ENCODE data around the gene CCDC68.

The CCDC68 gene

GRCh38 chr18:54926593-54927325 lies 32.5 kb downstream of the CCDC68 start:
- no peaks in the 10 kb centered on the region for H3K9me2 ChIP-seq (replicated peaks; ENCODE audit: low read depth, low read length)
- peaks cover 8% of the 10 kb centered on the region for H3K4me1 ChIP-seq (ENCODE audit: insufficient read depth, low read length, poor library complexity, severe bottlenecking)
- H3K4me3 ChIP-seq (ENCODE audit: low read length, poor library complexity, severe bottlenecking) = no peak overlapping the region
- H3K36me3 ChIP-seq (ENCODE audit: insufficient read depth, low read length) = no peaks in the 10 kb centered on the region
- TF ChIP-seq CTCF (conservative IDR thresholded peaks at IDR 0.05; ENCODE audit: low read length) (no peak), EZH2phosphoT487 (IDR thresholded peaks at IDR 0.05; ENCODE audit: borderline replicate concordance) (no peak)
- H3K4me2 ChIP-seq (ENCODE audit: low read depth, low read length, poor library complexity, severe bottlenecking) = no peak overlapping the region
- H4K20me1 ChIP-seq (ENCODE audit: insufficient read depth, low read length, poor library complexity, severe bottlenecking) = no peaks in the 10 kb centered on the region
- H3K9me3 ChIP-seq (ENCODE audit: insufficient read depth, low read depth, low read length) = no peaks in the 10 kb centered on the region
- no peaks in the 10 kb centered on the region for H3K27me3 ChIP-seq (ENCODE audit: insufficient read depth, low read length, poor library complexity, severe bottlenecking)
- no peak overlapping the region for H3K9ac ChIP-seq (ENCODE audit: low read depth, low read length, poor library complexity, severe bottlenecking)
- no peaks in the 10 kb centered on the region for H3K79me2 ChIP-seq (ENCODE audit: insufficient read depth, low read length)
- H3F3A ChIP-seq (ENCODE audit: low read depth) = no peaks in the 10 kb centered on the region
- no peak overlapping the region for H2AFZ ChIP-seq (ENCODE audit: low read length)

GRCh38 chr18:54924948-54925347 lies 34.3 kb downstream of the CCDC68 start:
- Histone ChIP-seq H3K9ac (ENCODE audit: low read depth, low read length, poor library complexity, severe bottlenecking) (no peak overlapping the region), H3K4me3 (ENCODE audit: low read length, poor library complexity, severe bottlenecking) (no peak overlapping the region)

GRCh38 chr18:54923339-54923956 lies 35.8 kb downstream of the CCDC68 start:
- Histone ChIP-seq H3K4me1 (ENCODE audit: insufficient read depth, low read length, poor library complexity, severe bottlenecking) (peaks cover 8% of the 10 kb centered on the region), H3F3A (ENCODE audit: low read depth) (no peaks in the 10 kb centered on the region), H3K9me3 (ENCODE audit: insufficient read depth, low read depth, low read length) (no peaks in the 10 kb centered on the region), H2AFZ (ENCODE audit: low read length) (no peak overlapping the region), H4K20me1 (ENCODE audit: insufficient read depth, low read length, poor library complexity, severe bottlenecking) (no peaks in the 10 kb centered on the region), H3K79me2 (ENCODE audit: insufficient read depth, low read length) (no peaks in the 10 kb centered on the region), H3K27me3 (ENCODE audit: insufficient read depth, low read length, poor library complexity, severe bottlenecking) (no peaks in the 10 kb centered on the region), H3K4me3 (ENCODE audit: low read length, poor library complexity, severe bottlenecking) (no peak overlapping the region), H3K4me2 (ENCODE audit: low read depth, low read length, poor library complexity, severe bottlenecking) (no peak overlapping the region), H3K9me2 (replicated peaks; ENCODE audit: low read depth, low read length) (no peaks in the 10 kb centered on the region), H3K36me3 (ENCODE audit: insufficient read depth, low read length) (no peaks in the 10 kb centered on the region), H3K9ac (ENCODE audit: low read depth, low read length, poor library complexity, severe bottlenecking) (no peak overlapping the region)
- TF ChIP-seq EZH2phosphoT487 (IDR thresholded peaks at IDR 0.05; ENCODE audit: borderline replicate concordance) (no peak), CTCF (conservative IDR thresholded peaks at IDR 0.05; ENCODE audit: low read length) (no peak)

More at GRCh38 chr18:54924948-54925347, 34.3 kb downstream of the CCDC68 start:
- no peaks in the 10 kb centered on the region for H3F3A ChIP-seq (ENCODE audit: low read depth)
- H3K79me2 ChIP-seq (ENCODE audit: insufficient read depth, low read length) = no peaks in the 10 kb centered on the region
- H3K9me2 ChIP-seq (replicated peaks; ENCODE audit: low read depth, low read length) = no peaks in the 10 kb centered on the region
- H4K20me1 ChIP-seq (ENCODE audit: insufficient read depth, low read length, poor library complexity, severe bottlenecking) = no peaks in the 10 kb centered on the region
- H2AFZ ChIP-seq (ENCODE audit: low read length) = no peak overlapping the region
- peaks cover 8% of the 10 kb centered on the region for H3K4me1 ChIP-seq (ENCODE audit: insufficient read depth, low read length, poor library complexity, severe bottlenecking)
- no peak overlapping the region for H3K4me2 ChIP-seq (ENCODE audit: low read depth, low read length, poor library complexity, severe bottlenecking)
- no peaks in the 10 kb centered on the region for H3K36me3 ChIP-seq (ENCODE audit: insufficient read depth, low read length)
- H3K9me3 ChIP-seq (ENCODE audit: insufficient read depth, low read depth, low read length) = no peaks in the 10 kb centered on the region
- no peak for TF ChIP-seq CTCF (conservative IDR thresholded peaks at IDR 0.05; ENCODE audit: low read length)
- no peak for TF ChIP-seq EZH2phosphoT487 (IDR thresholded peaks at IDR 0.05; ENCODE audit: borderline replicate concordance)
- no peaks in the 10 kb centered on the region for H3K27me3 ChIP-seq (ENCODE audit: insufficient read depth, low read length, poor library complexity, severe bottlenecking)

All from Loucy (cell line).